IPS DF 19.7 (cell line): ENCODE data around the gene FUT7.

Source experiments
- DNase-seq: peaks from one replicate; pipeline ENCODE4 v3.0.0-alpha.2; 2013; ENCODE audit warnings: low read depth, low spot score

Gene FUT7

GRCh38 chr9:137049544-137050449, 17.9 kb upstream of the FUT7 start:
- DNase-seq = no peak

DNA sequence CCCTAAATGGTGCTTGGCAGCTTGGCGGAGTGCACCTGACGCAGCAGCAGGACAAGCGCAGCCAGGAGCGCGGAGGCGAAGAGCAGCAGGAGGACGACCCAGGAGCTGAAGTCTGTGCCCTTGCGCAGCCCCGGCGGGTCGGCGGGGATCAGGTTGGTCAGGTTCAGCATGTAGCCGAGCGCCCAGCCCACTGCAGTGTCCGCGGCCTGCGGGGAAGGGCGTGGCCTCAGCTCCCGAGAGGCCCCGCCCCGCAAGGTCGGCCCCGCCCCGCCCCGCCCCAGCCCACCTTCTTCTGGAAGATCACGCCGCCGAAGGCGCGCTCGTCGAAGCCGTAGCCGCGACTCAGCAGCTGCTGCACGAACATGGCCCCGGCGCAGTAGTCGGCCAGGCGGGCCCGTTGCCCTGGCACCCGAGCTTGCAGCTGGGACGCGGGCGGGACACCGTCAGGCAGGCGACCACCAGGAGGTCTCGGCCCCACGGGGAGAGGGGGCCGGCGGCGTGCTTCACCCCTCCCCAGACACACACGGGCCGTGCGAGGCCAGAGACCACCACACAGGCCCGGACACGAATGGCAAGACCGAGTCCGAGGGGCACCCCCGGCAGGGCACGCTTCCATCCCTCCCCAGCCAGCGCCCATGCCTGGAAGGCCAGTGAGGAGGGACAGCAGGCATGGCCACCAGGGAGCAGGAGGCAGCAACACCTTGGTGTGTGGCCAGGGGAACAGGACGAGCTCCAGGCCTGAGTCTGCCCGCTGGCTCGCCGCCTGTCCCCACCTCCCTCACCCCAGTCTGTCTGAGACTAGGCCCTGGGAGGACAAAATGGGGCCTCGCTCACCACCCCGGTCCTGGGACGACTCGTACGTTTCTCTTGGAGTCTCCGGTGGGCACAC, 17.0 kb upstream of the FUT7 start:
- no peak for DNase-seq

DNA sequence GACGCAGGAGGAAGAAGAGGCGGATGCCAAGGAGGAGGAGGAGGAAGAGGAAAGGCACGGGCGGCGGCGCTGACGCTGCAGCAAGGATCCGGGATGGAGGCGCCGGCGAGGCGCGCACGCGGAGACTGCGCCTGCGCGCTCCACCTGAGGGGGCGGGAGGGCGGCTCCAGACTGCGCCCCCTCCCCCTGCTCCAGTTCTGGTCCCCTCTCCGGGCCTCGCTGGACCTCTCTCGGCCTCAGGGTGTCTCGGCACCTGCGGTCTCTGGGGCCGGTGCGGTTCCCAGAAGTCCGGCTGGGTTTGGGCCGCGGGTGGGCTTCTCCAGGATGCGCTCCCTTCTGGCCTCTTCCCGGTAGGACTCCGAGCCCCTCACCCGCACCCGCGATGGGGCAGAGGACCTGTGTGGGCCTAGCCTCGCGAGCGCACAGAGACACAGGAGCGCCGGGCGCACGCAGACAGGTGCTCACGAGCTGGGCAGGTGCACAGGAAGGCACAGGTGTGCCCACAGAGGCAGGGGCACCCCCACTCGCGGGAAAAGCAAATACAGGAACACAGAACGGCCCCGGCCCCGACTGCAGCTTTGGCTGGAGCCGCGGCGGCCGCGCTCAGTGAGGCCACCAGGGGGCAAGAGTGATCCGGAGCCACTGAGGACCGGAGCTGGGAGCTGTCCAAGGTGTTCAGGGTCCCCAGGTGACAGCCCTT, 14.3 kb upstream of the FUT7 start, which contains the start of gene NPDC1:
Gene NPDC1, minus strand, starts transcription at position 90 of the 700 bp plus-strand sequence. CDS start 188 bp downstream, outside the sequence.
- no peak for DNase-seq

- DNase-seq = no peak
These were observed 13.6 kb upstream of the FUT7 start for GRCh38 chr9:137045294-137046087.

GRCh38 chr9:137044502-137045177, 12.8 kb upstream of the FUT7 start:
- no peak for DNase-seq

DNA sequence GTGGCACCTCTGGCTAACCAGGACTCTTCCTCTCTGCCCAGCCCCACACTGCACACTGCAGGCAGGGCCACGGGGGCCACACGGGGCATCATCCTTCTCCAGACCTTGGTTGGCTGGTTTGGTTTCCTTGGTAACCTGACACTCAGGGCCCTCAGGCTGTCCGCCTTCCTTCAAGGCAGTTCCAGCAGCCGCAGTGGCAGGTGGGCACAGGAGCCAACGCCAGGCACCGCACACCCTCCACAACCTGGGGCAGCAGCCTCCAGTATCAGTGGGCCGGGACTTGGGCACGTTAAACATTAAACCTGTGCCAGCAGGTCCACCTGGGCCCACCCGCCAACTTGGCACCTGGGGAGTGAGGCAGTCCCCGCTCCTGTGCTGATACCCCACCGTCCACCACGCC, 12.1 kb upstream of the FUT7 start:
- DNase-seq = no peak

DNA sequence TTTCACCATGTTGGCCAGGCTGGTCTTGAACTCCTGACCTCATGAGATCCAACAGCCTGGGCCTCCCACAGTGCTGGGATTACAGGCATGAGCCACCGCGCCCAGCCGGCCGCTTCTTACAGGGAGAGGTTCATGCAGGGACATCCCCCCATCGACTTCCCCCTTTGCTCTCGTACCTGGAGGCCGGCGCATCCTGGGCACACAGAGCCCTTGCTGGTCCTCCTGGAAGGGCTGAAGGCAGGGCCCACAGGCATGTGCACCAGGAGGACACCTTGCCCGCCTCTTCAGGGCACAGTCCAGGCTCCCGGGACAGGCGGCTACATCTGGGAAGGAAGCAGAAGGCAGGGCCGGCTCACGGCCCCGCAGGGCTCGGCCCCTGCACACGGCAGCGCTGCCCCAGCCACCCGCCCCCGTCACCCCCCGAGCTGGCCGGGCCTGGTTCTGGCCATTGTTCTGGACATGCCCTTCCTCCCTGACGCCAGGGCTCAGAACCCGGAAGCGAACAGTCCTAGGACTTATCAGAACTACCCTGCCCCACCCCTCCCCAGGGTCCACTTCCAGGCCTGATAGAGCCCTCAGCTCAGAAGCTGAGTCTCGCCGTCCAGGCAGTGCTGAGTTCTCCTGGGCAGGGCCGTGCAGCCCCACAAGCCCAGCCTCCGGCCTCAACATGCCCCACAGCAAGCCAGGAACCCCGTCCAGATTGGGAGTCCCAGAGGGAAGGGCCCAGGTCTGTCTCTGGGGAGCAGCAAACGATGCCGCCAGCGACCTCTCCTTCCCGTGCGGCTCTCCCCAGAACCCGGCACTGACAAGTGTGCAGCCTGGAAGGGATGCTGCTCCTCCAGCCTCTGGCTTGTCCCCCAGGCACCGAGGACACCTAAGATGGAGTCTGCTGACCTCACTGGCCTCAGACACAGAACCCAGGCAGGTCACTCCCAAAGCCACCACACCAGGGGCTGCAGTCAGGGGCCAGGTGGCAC, 11.2 kb upstream of the FUT7 start:
- DNase-seq = no peak

DNA sequence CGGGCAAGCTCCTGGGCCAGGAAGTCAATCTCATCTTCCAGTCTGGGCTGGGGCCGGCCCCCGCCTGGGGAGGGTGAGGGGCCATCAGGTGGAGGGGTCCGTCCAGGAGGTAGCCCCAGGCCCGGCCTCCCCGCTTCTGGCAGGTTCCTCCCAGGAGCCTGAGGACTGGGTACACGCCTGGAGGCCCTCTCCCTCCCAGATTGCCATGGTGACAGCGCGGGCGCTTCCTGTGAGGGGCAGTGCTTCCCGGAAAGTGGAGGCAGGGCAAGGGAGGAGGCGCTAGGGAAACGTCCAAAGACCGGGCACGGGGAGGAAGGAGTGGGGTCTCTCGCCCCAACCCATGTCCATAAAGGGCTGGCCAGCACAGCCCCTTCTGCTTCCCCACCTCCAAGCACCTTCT, 9.2 kb upstream of the FUT7 start:
- no peak for DNase-seq

DNA sequence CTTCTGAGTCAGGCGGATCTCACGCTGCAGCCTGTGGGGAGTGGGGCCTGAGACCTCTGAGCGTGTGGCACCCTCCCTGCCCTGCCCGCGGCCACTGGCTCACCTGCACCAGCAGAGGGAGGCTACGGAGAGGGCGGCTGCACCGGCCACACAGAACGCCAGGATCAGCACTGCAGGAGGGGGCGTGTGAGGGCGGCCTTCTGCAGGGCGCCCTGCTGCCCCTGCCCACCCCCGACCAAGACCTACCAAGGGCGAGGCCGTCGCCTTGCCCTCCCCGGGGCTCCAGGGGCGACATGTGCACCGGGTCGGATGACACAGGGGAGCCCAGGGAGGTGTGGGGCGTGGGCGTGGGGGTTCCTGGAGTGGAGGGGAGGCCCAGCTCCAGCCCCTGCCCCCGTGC, 8.7 kb upstream of the FUT7 start:
- DNase-seq = no peak

DNA sequence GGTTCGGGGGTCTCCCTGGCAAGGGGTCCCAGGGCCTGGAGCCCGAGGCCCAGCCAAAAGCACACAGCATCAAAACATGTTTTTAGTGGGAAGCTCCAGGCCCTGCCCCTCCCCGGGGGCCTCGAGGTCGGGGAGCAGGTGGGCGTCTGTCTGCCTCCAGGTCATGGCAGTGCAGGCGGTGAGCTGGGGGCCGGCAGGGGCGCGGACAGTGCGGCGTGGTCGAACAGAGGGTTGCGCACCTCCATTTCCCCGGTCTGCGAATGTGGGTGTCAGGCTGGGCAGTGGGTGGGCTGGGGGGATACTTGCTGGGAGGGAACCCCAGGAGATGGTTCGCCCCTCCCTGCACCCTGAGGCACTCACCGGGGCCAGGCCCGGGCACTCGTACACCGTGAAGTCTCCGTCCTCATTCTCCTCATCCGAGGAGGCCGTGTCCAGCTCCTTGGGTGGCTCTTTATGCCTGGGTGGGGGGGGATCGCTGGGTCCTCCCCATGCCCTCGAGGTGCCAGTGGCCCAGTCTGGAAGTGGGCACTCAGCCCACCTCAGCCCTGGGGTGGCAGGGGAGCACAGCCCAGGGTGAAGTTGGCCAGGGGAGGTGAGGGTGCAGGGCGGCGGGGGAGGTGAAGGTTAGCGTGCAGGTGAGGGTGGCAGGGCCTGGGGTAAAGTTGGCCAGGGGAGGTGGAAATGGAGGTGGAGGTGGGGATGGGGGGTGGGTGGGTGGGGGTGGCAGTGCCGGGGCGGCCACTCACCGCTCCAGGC, 7.9 kb upstream of the FUT7 start:
- no peak for DNase-seq

DNA sequence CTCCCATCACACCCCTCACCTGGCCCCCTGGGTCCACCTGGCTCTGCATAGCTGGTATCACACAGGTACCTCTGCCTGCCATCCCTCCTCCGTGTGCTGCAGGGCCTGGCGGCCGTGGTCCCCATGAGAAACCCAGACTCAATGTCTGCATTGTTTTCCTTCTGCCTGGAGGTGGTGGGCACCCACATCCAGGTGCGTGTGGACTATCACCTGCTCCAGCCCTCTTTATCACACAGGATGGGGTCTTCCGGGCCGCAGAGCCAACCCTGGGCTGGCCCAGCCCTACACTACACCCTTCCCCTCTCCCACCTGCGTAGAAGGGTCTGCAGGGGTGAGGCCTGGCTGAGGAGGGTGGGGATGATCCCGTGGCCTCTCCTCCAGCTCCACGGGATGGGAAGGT, 7.0 kb upstream of the FUT7 start:
- no peak for DNase-seq

DNA sequence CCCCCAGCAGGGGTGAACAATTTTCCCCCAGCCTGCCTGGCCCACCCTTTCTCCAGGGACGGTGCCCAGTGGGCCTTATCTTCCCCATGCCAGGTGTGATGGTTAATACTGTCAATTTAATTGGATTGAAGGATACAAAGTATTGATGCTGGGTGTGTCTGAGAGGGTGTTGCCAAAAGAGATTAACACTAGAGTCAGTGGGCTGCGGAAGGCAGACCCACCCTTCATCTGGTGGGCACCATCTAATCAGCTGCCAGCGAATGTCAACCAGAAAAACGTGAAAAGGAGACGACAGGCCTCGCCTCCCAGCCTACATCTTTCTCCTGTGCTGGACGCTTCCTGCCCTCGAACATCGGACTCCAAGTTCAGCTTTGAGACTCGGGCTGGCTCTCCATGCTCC, 5.6 kb upstream of the FUT7 start:
- no peak for DNase-seq

DNA sequence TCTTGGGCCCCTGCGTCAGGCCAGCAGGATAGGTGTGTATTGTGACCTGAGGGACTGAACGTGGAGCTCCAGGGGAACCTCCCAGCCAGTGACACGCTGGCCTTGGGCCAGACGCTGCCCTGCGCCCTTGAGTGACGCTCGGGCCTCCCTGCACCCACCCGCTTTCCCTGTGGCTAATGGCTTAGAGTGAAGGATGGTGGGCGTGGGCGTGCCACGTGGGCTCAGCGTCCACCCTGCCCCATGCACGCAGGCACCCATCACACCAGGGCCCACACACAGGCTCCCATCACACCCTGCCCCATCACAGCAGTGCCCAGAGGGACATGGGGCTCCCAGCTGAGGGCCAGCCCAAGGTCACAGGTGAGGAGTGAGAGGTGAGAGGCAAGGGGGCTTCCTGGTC, 5.1 kb upstream of the FUT7 start:
- DNase-seq = no peak

- DNase-seq = no peak
These were observed 4.0 kb upstream of the FUT7 start for GRCh38 chr9:137035937-137036336.

DNA sequence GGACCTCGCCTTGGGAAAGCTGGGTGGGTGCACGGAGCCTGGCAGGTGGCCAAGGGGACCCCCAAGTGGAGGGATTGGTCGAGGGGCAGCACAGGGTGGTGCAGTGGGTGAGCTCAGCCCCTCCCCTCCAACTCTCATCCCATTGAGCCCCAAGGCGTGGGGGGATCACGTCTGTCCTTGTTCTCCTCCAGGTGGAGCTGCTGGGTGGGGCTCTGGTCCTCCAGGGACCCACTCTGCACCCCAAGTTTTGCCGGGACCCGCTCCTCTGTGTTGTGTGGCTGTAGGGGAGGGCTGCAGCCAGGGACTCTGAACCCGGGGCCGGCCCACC, 3.6 kb upstream of the FUT7 start:
- no peak for DNase-seq

DNA sequence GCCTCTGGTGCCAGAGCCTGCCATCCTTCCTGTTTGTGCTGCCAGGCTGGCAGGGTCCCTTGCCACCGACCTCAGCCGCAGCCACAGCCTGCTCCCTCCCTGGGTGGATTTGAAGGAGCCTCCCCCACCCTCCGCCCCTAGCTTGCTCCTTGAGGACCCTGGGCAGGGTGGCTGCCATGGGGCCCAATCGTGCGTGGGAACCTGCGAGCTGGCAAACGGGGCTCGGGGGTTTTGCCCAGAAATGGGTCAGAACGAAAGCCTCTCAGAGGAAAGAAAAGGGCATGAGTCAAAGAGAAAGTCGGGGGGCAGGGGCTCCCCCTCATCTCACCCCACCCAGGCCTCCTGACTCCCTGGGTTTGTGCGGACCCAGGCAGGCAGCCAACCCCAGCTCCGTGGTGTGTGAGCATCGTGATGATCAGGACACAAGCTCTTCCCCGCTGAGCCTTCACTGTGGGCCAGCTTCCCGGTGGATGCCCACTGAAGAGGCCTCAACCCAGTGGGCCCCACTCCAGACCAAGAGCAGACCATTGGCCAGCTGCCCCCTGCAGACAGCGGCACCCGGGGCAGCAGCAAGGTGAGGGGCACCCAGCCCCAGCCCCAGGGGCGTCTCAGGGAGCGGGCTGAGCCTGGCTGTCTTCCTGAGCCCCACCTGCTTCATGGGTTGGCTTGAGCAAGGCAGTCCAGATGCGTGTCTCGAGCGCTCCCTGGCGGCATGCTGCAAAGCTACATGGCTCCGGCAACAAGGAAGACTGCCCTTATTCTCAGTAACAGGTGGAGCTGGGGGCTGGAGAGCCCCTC, 3.0 kb upstream of the FUT7 start:
- DNase-seq = no peak

DNA sequence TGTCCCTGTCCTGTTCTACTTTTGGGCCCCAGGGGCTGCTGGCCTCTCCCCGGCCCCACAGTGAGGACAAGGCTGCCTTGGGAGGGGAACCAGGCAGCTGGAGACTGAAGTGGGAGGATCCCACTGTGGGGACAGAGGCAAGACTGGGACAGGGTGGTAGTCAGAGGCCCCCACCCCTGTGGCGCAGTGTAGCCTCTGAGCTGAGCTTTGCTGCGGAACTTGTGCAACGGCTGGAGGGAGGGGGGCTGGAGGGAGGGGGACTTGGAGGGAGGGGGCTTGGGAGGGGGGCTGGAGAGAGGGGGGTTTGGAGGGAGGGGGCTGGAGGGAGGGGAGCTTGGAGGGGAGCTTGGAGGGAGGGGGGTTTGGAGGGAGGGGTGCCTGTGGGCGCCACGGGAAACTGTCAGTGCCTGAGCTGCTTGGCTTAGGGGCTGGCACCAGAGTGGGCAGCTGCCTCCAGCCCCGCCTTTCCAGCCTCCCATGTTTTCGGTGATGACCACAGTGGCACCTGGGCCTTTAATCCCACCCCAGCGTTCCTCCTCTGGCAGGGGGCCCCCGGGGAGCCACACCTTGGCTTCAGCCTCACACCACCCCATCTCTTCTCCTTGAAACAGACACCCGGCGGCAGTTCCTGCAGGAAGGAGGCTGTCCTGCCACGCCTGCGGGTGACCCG, 2.3 kb upstream of the FUT7 start:
- no peak for DNase-seq
